IPS-NIHi11 (cell line): ENCODE results near the gene EPHA8.

Experiments used
- DNase-seq: peaks from one replicate; pipeline ENCODE4 v3.0.0; 2012; ENCODE audit warnings: mixed read lengths, low spot score

The EPHA8 gene

DNA sequence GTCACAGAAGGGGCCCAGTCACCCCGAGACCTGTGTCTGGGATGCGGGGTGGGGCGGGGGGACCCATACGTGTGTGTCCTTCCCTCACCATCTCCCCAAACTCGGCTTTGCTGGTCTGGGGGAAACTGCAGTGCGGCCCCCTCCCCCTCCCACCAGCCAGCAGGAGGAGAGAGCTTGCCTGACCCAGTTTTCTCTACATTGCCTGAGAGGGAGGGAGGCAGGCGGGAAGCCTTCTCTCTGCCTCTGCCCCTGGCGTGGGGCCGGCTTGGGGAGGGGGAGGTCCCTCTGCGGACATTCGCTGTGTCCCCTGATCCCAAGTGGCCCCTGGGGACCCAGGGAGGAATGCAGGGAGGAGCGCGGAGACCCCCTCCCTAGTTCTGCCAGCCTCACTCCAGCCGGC, 3.9 kb downstream of the EPHA8 start:
- no peak for DNase-seq

- DNase-seq, result no peak
Measured at GRCh38 chr1:22567994-22568393, 4.7 kb downstream of the EPHA8 start.

DNA sequence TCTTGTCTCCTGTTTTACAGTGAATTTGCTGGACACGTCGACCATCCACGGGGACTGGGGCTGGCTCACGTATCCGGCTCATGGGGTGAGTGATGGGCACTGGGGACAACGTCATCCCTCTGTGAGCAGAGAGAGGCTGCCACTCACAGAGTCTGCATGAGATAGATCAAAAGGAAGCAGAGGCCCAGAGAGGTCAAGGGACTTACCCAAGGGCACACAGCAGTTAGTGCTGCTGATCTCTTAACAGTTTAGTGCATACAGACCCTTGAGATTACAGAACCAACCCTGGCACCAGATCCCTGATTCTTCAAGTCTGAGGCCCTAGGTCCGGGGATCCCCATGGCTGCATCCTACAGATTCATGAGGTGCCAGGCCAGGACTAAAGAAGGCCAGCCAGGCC, 6.0 kb downstream of the EPHA8 start:
- no peak for DNase-seq

DNA sequence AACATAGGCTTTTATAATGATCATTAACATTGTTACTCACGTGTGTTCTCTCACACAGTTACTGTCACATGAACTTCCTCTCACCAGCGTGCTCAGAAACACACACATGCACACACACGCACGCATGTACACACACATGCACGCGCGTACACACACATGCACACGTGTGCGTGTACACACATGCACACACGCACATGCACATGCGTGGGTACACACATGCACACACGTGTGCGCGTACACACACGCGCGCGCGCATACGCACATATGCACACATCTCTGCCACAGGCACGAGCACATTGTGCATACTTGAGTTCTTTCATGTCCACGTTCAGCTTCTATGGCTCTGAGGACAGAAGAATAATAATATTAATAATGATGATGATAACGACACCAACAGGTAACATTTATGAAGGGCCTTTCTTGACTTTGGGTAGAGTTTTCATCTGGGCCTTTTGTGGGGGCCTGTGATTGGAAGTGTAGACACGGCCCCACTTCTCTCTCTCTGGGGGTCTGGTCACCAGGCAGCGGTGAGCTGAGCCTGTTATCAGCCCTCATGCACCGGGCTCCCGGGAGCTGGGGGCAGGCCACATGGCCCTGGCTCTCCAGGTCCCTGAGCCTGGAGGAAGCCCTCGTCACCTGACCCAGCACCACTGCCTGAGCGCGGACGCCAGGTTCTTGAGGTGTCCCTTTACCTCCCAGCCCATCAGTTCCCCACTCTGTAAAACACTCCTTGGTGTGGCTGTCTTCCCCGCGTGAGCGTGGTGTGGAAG, 7.0 kb downstream of the EPHA8 start:
- DNase-seq, result no peak

DNA sequence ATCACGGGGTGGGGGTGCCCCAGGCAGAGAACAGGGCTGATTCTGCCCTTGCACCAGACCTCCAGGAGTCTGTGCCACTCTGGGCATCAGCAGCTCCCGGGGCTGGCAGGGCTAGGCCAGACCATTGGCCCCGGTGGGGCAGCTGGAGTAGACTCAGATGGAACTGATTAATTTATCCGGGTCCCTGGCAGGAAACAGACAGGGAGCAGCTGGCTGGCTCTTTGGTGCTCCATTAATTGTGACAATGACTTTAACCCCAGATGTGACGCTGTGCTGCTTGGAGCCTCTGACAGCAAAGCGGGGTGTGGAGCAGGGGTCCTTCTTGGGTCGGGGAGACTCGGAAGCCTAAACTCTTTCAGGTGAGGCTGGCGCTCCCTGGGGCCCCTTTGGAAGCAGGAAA, 9.5 kb downstream of the EPHA8 start:
- DNase-seq, result no peak

GRCh38 chr1:22573237-22573636, 9.9 kb downstream of the EPHA8 start:
- DNase-seq, result no peak

GRCh38 chr1:22575532-22576149, 12.4 kb downstream of the EPHA8 start:
- DNase-seq, result no peak

DNA sequence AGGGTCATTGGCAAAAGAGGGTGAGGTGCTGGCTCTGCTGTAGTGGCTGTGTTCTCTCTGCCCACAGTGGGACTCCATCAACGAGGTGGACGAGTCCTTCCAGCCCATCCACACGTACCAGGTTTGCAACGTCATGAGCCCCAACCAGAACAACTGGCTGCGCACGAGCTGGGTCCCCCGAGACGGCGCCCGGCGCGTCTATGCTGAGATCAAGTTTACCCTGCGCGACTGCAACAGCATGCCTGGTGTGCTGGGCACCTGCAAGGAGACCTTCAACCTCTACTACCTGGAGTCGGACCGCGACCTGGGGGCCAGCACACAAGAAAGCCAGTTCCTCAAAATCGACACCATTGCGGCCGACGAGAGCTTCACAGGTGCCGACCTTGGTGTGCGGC, 12.9 kb downstream of the EPHA8 start:
- DNase-seq, result no peak

GRCh38 chr1:22576617-22577016, 13.3 kb downstream of the EPHA8 start:
- DNase-seq, result no peak

- DNase-seq, result no peak
Measured at GRCh38 chr1:22578732-22579361, 15.6 kb downstream of the EPHA8 start.

- DNase-seq, result no peak
Measured at GRCh38 chr1:22579541-22580155, 16.4 kb downstream of the EPHA8 start.

DNA sequence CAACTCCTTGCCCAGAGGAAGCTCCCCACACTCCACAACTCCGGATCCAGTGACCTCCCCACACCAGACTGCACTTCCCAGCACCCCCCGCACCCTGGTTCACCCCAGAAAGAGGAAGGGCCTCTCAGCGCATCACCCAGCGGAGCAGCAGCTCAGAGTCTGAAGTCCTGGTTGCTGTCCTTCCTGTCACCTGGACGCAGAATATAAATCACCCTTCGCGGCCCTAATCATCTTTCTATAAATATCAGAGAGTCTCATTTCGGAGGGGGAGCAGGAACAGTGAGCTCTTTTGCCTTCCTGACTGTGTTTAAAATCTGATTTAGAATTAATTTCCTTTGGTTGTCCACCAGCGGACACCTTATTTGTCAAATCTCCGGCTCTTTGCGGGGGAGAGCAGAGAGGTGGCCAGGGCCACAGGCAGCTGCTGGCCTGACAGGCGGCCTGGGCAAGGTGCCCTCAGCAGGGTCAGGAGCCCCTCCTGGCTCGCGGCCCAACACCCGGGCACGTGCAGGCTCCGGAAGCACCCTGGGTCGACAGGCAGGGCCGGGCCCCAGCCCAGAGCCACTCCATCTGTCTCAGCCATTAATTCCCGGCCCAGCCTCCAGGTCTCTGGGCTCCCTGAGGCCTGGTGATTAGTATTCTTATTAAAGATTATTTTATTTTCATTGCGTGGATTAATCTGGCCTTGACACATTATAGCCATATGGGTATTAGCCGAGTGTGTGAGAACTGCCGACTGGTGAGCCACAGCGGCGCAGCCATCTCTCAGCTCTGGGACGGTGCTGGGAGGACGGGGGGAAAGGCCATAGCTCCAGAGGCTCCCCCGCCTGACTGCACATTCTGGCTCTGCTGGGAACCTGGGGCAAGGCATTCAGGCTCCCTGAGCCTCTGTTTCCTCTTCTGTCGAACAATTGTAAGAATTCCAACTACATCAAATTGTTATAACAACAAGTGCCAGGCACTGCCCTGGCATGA, 19.7 kb downstream of the EPHA8 start:
- no peak for DNase-seq

- DNase-seq, result no peak
Measured at GRCh38 chr1:22584001-22584562, 20.8 kb downstream of the EPHA8 start.

DNA sequence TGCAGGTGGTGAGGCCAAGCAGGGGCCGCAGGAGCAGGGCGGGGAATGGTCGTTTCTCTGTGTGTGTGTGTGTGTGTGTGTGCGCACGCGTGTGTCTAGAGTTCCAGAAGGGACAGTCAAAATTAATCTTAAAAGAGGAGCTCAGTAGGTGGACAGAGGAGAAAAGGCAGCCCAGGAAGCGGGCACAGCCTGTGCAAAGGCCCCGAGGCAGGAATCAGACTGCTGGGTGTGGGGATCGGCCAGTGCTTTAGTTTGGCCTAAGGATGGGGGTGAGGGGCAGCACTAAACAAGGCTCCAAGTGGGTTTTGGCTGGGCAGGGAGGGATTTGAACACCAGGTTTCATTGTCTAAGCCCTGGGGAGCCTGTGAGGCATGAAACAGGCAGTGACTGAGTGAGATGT, 21.7 kb downstream of the EPHA8 start:
- DNase-seq, result no peak

DNA sequence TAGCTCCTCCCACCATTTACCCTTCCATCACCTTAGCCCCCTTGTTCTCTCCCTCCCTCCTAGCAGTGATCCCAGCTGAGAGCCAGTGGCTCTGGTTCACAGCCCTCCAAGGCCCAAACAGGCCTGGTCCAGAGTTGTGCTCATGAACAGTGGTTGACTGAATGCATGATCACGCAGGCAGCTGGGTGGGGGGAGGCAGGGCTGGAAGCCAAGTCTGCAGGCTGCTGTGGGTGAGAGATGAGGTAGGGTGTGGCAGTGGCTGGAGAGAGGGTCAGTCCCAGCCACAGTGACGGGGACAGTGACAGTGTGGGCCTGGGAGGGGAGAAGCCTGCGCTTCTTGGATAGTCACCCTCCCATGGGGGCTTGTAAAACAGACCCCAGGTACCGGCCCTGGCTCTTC, 22.2 kb downstream of the EPHA8 start:
- DNase-seq, result no peak

DNA sequence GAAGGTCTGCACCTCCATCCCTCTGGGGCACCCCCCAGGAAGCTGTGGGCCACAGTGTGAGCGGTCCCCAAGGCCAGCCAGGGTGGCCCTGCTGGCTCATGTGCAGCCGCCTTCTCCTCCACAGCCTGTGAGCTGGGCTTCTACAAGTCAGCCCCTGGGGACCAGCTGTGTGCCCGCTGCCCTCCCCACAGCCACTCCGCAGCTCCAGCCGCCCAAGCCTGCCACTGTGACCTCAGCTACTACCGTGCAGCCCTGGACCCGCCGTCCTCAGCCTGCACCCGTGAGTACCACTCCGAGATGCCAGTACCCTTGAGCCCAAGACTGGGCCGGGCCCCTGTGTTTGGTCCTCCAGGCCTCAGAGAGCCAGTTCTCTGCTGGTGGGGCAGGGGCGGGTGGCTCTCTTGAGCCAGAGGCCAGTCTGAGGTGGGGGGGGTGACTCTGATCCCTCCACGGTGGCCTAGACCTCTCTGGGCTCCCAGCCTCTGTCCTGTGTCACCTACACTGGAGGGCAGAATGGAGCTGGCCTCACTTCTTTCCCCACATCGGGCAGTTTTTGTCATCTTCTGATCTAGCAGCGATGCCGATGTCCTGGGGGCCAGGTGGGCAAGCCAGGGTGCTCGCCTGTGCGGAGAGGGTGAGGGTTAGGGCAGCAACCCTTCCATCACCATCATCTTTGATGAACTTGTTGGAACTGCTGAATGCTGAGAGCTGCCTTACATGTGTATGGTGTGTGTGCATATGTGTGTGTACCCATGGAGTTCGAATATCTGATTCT, 23.3 kb downstream of the EPHA8 start:
- DNase-seq, result no peak

DNA sequence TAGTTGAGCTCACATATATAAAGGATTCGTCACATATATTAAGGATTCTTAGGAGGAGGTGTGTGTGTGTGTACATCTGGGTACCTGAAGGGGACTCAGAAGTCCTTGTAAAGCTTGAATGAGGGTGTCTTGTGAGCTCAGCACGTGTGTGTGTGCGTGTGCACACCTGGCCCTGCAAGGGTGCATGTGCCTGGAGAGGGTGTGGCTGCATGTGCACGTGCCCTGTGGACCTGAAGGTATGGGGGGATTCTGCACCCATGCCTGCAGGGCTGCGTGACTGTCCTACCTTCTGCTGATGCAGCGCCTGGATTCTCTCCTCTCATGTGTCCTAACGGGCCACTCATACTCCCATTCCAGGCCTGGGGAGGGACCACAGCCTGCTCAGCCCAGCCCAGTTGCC, 24.0 kb downstream of the EPHA8 start:
- no peak for DNase-seq

GRCh38 chr1:22588899-22589422, 25.7 kb downstream of the EPHA8 start:
- no peak for DNase-seq

DNA sequence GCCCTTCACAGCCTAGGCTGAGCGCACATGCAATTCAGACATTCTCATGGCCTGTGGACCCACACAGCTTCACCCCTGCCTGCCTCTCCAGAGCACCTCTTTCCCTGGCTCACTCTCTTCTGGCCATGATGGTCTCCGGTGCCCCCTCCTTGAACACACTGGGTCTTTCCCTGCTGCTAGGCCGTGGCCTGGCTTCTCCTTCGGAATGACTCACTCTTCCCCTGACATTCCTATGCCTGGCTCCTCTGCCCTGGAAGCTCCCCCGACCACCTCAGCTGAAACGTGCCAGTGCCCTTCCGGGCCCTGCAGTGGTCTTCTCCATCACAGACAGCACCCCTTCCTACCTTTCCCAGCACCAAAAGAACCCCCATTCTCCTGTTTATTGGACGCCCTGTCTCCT, 28.3 kb downstream of the EPHA8 start:
- no peak for DNase-seq

DNA sequence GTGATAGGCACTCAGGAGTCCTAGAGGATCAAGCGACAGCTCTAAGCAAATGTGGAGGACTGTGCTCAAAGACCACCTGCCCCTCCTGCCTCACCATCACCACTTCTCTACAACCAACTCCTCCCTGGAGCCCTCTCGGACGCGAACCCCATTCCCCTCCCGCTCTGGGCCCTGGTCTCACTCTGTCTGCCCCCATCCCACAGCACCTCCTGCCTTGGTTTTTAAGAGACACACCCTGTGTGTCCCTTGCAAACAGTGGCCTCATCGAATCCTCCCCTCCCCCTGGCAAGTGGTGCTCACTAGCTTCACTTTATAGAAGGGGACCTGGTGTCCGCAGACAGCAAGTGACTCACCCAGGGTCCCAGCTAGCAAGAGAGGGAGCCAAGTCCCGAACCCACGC, 28.8 kb downstream of the EPHA8 start:
- DNase-seq, result no peak
